SH-SY5Y (cell line): ENCODE results near the gene CHN1.

ENCODE experiments used
- GATA2 ChIP-seq: IDR thresholded peaks from 2 replicates; pipeline ENCODE4 v1.6.1; 2011; ENCODE audit warnings: mild to moderate bottlenecking, low read depth, low read length
- GATA3 ChIP-seq: IDR thresholded peaks from 2 replicates; pipeline ENCODE4 v1.6.1; 2011; ENCODE audit warnings: low read depth, mild to moderate bottlenecking, low read length, moderate library complexity

- TF ChIP-seq GATA3 (no peak), GATA2 (no peak)
Observed at GRCh38 chr2:174858745-174859144, 146.4 kb downstream of the CHN1 start.
